Peyer's patch (tissue), 4 donors: ENCODE results near the gene XPR1.

ENCODE experiments used
- CTCF ChIP-seq, 6 experiments: fragments of 450-650 bp in 4 of 6; fragments of 200-600 bp in 2 of 6; sonication (generic) in 1 of 6; IDR thresholded peaks; one replicate each; pipeline ENCODE4 v1.5.1; 2017 to 2019; ENCODE audit warnings: antibody characterized with exemption in 6 of 6, mild to moderate bottlenecking in 3 of 6, moderate library complexity in 1 of 6
- POLR2A ChIP-seq, 2 donors: fragments of 450-650 bp; IDR thresholded peaks; one replicate each; pipeline ENCODE4 v1.5.1; 2017; ENCODE audit warnings: antibody characterized with exemption in 2 of 2, mild to moderate bottlenecking in 2 of 2, moderate library complexity in 2 of 2

- TF ChIP-seq CTCF (IDR thresholded peaks at IDR 0.05), result no peak
- TF ChIP-seq POLR2A (IDR thresholded peaks at IDR 0.05), result no peak
These were observed 266.8 kb downstream of the XPR1 start for GRCh38 chr1:180898441-180899219.
